HL-60 (cell line): ENCODE data around the gene CACNA2D1.

ENCODE experiments used
- POLR2AphosphoS5 ChIP-seq: IDR thresholded peaks from 2 replicates; pipeline ENCODE4 v1.6.1; 2012; ENCODE audit warnings: low read depth
- REST ChIP-seq: IDR thresholded peaks from 2 replicates; pipeline ENCODE4 v1.6.1; 2012; ENCODE audit warnings: low read depth; ENCODE audit not compliant: insufficient replicate concordance

- no peak for TF ChIP-seq POLR2AphosphoS5
- no peak for TF ChIP-seq REST
Measured at GRCh38 chr7:82384051-82384464, 59.5 kb downstream of the CACNA2D1 start.
